K562 (cell line): ENCODE results near the gene HOXC12. TPM values are rescaled to one million over a fixed set of nuclear protein-coding genes. Genes with fewer than 3 reads are reported as not detected.

Experiments used
- ARID4B ChIP-seq: sonication (generic); formaldehyde crosslinking; IDR thresholded peaks from 2 replicates; pipeline ENCODE4 v1.8.0; 2022; ENCODE audit warnings: mild to moderate bottlenecking, missing genetic modification reagents
- CTBP1 ChIP-seq: fragments of 450-650 bp; IDR thresholded peaks from 2 replicates; pipeline ENCODE4 v1.6.1; 2016; ENCODE audit warnings: borderline replicate concordance
- DACH1 ChIP-seq: fragments of 450-650 bp; IDR thresholded peaks from 2 replicates; pipeline ENCODE4 v1.6.1; 2018; ENCODE audit not compliant: partially characterized antibody
- ETV1 ChIP-seq: fragments of 450-650 bp; conservative IDR thresholded peaks from 2 replicates; pipeline ENCODE4 v1.6.1; 2016; ENCODE audit warnings: missing genetic modification characterization, control low read depth, low read depth, missing compliant biosample characterization
- HMG20B ChIP-seq: fragments of 250-450 bp; sonication (Bioruptor Pico); IDR thresholded peaks from 2 replicates; pipeline ENCODE4 v1.5.0; 2021; ENCODE audit warnings: mild to moderate bottlenecking
- KDM5B ChIP-seq: fragments of 200-600 bp; sonication (generic); IDR thresholded peaks from 2 replicates; pipeline ENCODE4 v1.6.1; 2012; ENCODE audit warnings: low read depth, mild to moderate bottlenecking, moderate library complexity, low read length, control low read depth, inconsistent platforms; ENCODE audit not compliant: insufficient replicate concordance
- MEF2A ChIP-seq: IDR thresholded peaks from 2 replicates; pipeline ENCODE4 v1.6.1; 2011; ENCODE audit warnings: low read depth, mild to moderate bottlenecking, low read length, moderate library complexity; ENCODE audit not compliant: control insufficient read depth
- PHF20 ChIP-seq: fragments of 450-650 bp; IDR thresholded peaks from 2 replicates; pipeline ENCODE4 v1.6.1; 2018; ENCODE audit not compliant: partially characterized antibody
- POLR2G ChIP-seq: fragments of 200-400 bp; formaldehyde crosslinking; IDR thresholded peaks from 2 replicates; pipeline ENCODE4 v1.6.1; 2017; ENCODE audit warnings: low read depth, mild to moderate bottlenecking, antibody characterized with exemption, low read length, moderate library complexity
- PPARD ChIP-seq: fragments of 250-450 bp; sonication (Bioruptor Pico); IDR thresholded peaks from 2 replicates; pipeline ENCODE4 v1.8.0; 2022; ENCODE audit warnings: inconsistent platforms, mild to moderate bottlenecking, moderate library complexity
- SRSF3 ChIP-seq: fragments of 200-400 bp; formaldehyde crosslinking; IDR thresholded peaks from 2 replicates; pipeline ENCODE4 v1.6.1; 2016; ENCODE audit warnings: mild to moderate bottlenecking, low read length, moderate library complexity; ENCODE audit not compliant: insufficient read depth
- TCF15 ChIP-seq: fragments of 250-450 bp; sonication (Bioruptor Pico); IDR thresholded peaks from 2 replicates; pipeline ENCODE4 v1.8.0; 2022; ENCODE audit warnings: moderate library complexity, mild to moderate bottlenecking, inconsistent platforms
- ZBTB1 ChIP-seq: sonication (generic); formaldehyde crosslinking; IDR thresholded peaks from 2 replicates; pipeline ENCODE4 v1.8.1; 2023; ENCODE audit warnings: missing genetic modification reagents, low read depth, mild to moderate bottlenecking, borderline replicate concordance
- ZNF175 ChIP-seq: fragments of 200-800 bp; sonication (Bioruptor generic); IDR thresholded peaks from 2 replicates; pipeline ENCODE4 v1.6.1; 2016; ENCODE audit warnings: low read depth, mild to moderate bottlenecking, missing genetic modification characterization, missing compliant biosample characterization
- ZNF277 ChIP-seq: fragments of 250-450 bp; sonication (Bioruptor Pico); IDR thresholded peaks from 2 replicates; pipeline ENCODE4 v1.8.0; 2022; ENCODE audit warnings: inconsistent platforms, mild to moderate bottlenecking, moderate library complexity, borderline replicate concordance
- ZNF639 ChIP-seq, 2 experiments: fragments of 200-800 bp in 1 of 2; sonication (Bioruptor generic) in 1 of 2; sonication (generic) in 1 of 2; formaldehyde crosslinking in 1 of 2; IDR thresholded peaks in 1 of 2; conservative IDR thresholded peaks in 1 of 2; 2 replicates each; pipeline versions ENCODE4 v1.5.0 to v1.6.1; 2016 to 2020; ENCODE audit warnings: missing compliant biosample characterization in 1 of 2, missing genetic modification characterization in 1 of 2, missing genetic modification reagents in 1 of 2
- polyA plus RNA-seq, 8 experiments: library from polyadenylated mRNA; depleted of rRNA in 4 of 8; stranded (reverse) in 5 of 8; unstranded in 3 of 8; fragments of >200 nt; fragmentation: Nextera tagmentation in 2 of 8; fragmentation: Illumina TruSeq in 1 of 8; extraction: Ambion mirVana in 2 of 8; extraction: Trizol in 1 of 8; gene quantifications; 2 replicates each; pipeline versions ENCODE4 v1.2.1 to v1.2.3, GENCODE V29; 2011 to 2014; ENCODE audit warnings: inconsistent platforms in 1 of 8, missing spikeins in 1 of 8
- total RNA-seq, 7 experiments: library from RNA; depleted of rRNA in 6 of 7; stranded (reverse); fragments of >200 nt in 6 of 7; fragmentation: Illumina TruSeq in 2 of 7; extraction: Trizol in 2 of 7; gene quantifications; 2 replicates each; pipeline versions ENCODE4 v1.2.1 to v1.2.3, GENCODE V29; 2011 to 2021; ENCODE audit warnings: low replicate concordance in 1 of 7

HOXC12 gene
- total and polyA plus RNA-seq, 9 of the 15 experiments (the other 6 are each of a cell fraction or from before 2014, with no cell fraction given) = 0.04 to 0.36 (median 0.11) TPM; not detected in 1

GRCh38 chr12:53995378-53996239, 40.9 kb downstream of the HOXC12 start (continued):
- peak; percentile 63; the same call in 1 of the 2 replicates for TF ChIP-seq ARID4B (CRISPR knock-in tag)
- TF ChIP-seq KDM5B = peak; percentile 83
- 0 out of 2 replicates have a peak, but pooled peaks have one; percentile 18 for TF ChIP-seq ZNF175
- peak in 1 of 2 experiments; percentile 52; a peak in 2 of 4 replicates for TF ChIP-seq ZNF639 (CRISPR knock-in tag; conservative IDR thresholded peaks at IDR 0.05 in 1 of 2, IDR thresholded peaks at IDR 0.05 in 1 of 2)
- peak; percentile 65 for TF ChIP-seq PHF20
- no peak for TF ChIP-seq HMG20B (CRISPR knock-in tag)
- TF ChIP-seq ZNF277 (CRISPR knock-in tag) = no peak
- TF ChIP-seq MEF2A = peak; percentile 59; the same call in 1 of the 2 replicates
- peak; percentile 89 for TF ChIP-seq ETV1
- no peak for TF ChIP-seq TCF15
- TF ChIP-seq CTBP1 = peak; percentile 66; the same call in 1 of the 2 replicates
- 0 out of 2 replicates have a peak, but pooled peaks have one; percentile 34 for TF ChIP-seq ZBTB1 (CRISPR knock-in tag)
- no peak for TF ChIP-seq SRSF3
- TF ChIP-seq PPARD (CRISPR knock-in tag) = no peak
- TF ChIP-seq DACH1 = no peak
- TF ChIP-seq POLR2G = peak; percentile 95
